GM23338 (cell line): Measurements from ENCODE around the gene CACNA2D1. TPM values are rescaled to one million over a fixed set of nuclear protein-coding genes. Genes with fewer than 3 reads are reported as not detected.

Experiments used
- ATAC-seq: fragments of 200-7000 bp; cut with Tn5 transposase; 3 replicates; pipeline ENCODE4 v1.9.1; 2020
- DNase-seq: peaks from one replicate; pipeline ENCODE4 v3.0.0-alpha.2; 2015; ENCODE audit warnings: low spot score
- H2AFZ ChIP-seq: fragments of 200-600 bp; sonication (generic); 2 replicates; pipeline ENCODE4 v1.8.0; 2016; ENCODE audit warnings: antibody characterized with exemption, mild to moderate bottlenecking, moderate library complexity
- H3F3A ChIP-seq: fragments of 200-600 bp; sonication (generic); replicated peaks from 2 replicates; pipeline ENCODE4 v1.8.0; 2017; ENCODE audit warnings: antibody characterized with exemption, mixed run types, low read depth
- H3K27ac ChIP-seq: fragments of 200-600 bp; sonication (generic); 2 replicates; pipeline ENCODE4 v1.6.1; 2016; ENCODE audit warnings: low read depth
- H3K27me3 ChIP-seq: fragments of 200-600 bp; sonication (generic); 2 replicates; pipeline ENCODE4 v1.8.0; 2016; ENCODE audit warnings: mild to moderate bottlenecking, mixed run types, moderate library complexity; ENCODE audit not compliant: insufficient read depth
- H3K36me3 ChIP-seq: fragments of 200-600 bp; sonication (generic); 2 replicates; pipeline ENCODE4 v1.8.0; 2016; ENCODE audit warnings: mild to moderate bottlenecking; ENCODE audit not compliant: insufficient read depth
- H3K4me1 ChIP-seq: fragments of 200-600 bp; sonication (generic); 2 replicates; pipeline ENCODE4 v1.8.0; 2016; ENCODE audit warnings: mild to moderate bottlenecking, moderate library complexity; ENCODE audit not compliant: insufficient read depth
- H3K4me2 ChIP-seq: fragments of 200-600 bp; sonication (generic); 2 replicates; pipeline ENCODE4 v1.7.1; 2017; ENCODE audit warnings: mixed run types
- H3K4me3 ChIP-seq: fragments of 200-600 bp; sonication (generic); 2 replicates; pipeline ENCODE4 v1.6.1; 2016; ENCODE audit warnings: mixed run types
- H3K79me2 ChIP-seq: fragments of 200-600 bp; sonication (generic); replicated peaks from 2 replicates; pipeline ENCODE4 v1.8.0; 2017; ENCODE audit warnings: mild to moderate bottlenecking; ENCODE audit not compliant: insufficient read depth
- H3K9me2 ChIP-seq: fragments of 200-600 bp; sonication (generic); 2 replicates; pipeline ENCODE4 v1.8.0; 2017; ENCODE audit not compliant: insufficient read depth
- H4K20me1 ChIP-seq: fragments of 200-600 bp; sonication (generic); replicated peaks from 2 replicates; pipeline ENCODE4 v1.8.0; 2017; ENCODE audit warnings: mild to moderate bottlenecking; ENCODE audit not compliant: insufficient read depth
- H3K27ac Mint-ChIP-seq: 2 replicates; pipeline ENCODE4 v1.8.0; 2020; ENCODE audit warnings: inconsistent platforms, mild to moderate bottlenecking, moderate library complexity, mixed read lengths
- H3K27me3 Mint-ChIP-seq: 3 replicates; pipeline ENCODE4 v1.8.0; 2022; ENCODE audit warnings: low read depth, mild to moderate bottlenecking, moderate library complexity, mixed read lengths, inconsistent platforms; ENCODE audit not compliant: insufficient read depth, poor library complexity
- H3K36me3 Mint-ChIP-seq: 3 replicates; pipeline ENCODE4 v1.8.0; 2021; ENCODE audit warnings: low read depth, mild to moderate bottlenecking, inconsistent platforms, moderate library complexity, mixed read lengths
- H3K4me1 Mint-ChIP-seq: 3 replicates; pipeline ENCODE4 v1.8.0; 2020; ENCODE audit warnings: mild to moderate bottlenecking, inconsistent platforms, mixed read lengths
- H3K4me3 Mint-ChIP-seq: 3 replicates; pipeline ENCODE4 v1.8.0; 2021; ENCODE audit warnings: moderate library complexity, mild to moderate bottlenecking, inconsistent platforms, mixed read lengths
- H3K9me3 Mint-ChIP-seq: 3 replicates; pipeline ENCODE4 v1.8.0; 2020; ENCODE audit warnings: moderate library complexity, mild to moderate bottlenecking, inconsistent platforms, mixed read lengths
- EZH2 ChIP-seq: fragments of 200-600 bp; sonication (generic); IDR thresholded peaks from one replicate; pipeline ENCODE4 v1.8.0; 2017; ENCODE audit warnings: antibody characterized with exemption, mild to moderate bottlenecking, low read depth; ENCODE audit not compliant: unreplicated experiment
- STAT1 ChIP-seq: IDR thresholded peaks from one replicate; pipeline ENCODE4 v1.6.1; 2016; ENCODE audit warnings: antibody characterized with exemption; ENCODE audit not compliant: unreplicated experiment
- ZNF114 ChIP-seq: fragments of 250-450 bp; sonication (Bioruptor Pico); IDR thresholded peaks from 2 replicates; pipeline ENCODE4 v1.5.0; 2020; ENCODE audit warnings: mild to moderate bottlenecking, moderate library complexity
- ZNF462 ChIP-seq: fragments of 250-450 bp; sonication (Bioruptor Pico); IDR thresholded peaks from 2 replicates; pipeline ENCODE4 v1.5.0; 2020; ENCODE audit warnings: mild to moderate bottlenecking, moderate library complexity
- polyA plus RNA-seq: library from polyadenylated mRNA; unstranded; fragments of >200 nt; fragmentation: Nextera tagmentation; extraction: Ambion mirVana; gene quantifications from 2 replicates; pipeline ENCODE4 v1.2.1, GENCODE V29; 2016
- total RNA-seq: library from RNA; depleted of rRNA; stranded (reverse); fragments of >200 nt; shearing (Covaris generic); gene quantifications from 2 replicates; pipeline ENCODE4 v1.2.3, GENCODE V29; 2014
- TF ChIP-seq, protein P1 (sequence below): IDR thresholded peaks from one replicate; pipeline ENCODE4 v1.6.1; 2018; ENCODE audit warnings: antibody characterized with exemption; ENCODE audit not compliant: unreplicated experiment

Gene CACNA2D1
- total and polyA plus RNA-seq, 2 experiments from 2014 or later = 7.0 to 20.4 TPM

GRCh38 chr7:82244947-82245517, 198.5 kb downstream of the CACNA2D1 start (continued):
- TF ChIP-seq ZNF462 (CRISPR knock-in tag) (no peak), EZH2 (no peak), STAT1 (no peak)
- TF ChIP-seq, protein P1, sequence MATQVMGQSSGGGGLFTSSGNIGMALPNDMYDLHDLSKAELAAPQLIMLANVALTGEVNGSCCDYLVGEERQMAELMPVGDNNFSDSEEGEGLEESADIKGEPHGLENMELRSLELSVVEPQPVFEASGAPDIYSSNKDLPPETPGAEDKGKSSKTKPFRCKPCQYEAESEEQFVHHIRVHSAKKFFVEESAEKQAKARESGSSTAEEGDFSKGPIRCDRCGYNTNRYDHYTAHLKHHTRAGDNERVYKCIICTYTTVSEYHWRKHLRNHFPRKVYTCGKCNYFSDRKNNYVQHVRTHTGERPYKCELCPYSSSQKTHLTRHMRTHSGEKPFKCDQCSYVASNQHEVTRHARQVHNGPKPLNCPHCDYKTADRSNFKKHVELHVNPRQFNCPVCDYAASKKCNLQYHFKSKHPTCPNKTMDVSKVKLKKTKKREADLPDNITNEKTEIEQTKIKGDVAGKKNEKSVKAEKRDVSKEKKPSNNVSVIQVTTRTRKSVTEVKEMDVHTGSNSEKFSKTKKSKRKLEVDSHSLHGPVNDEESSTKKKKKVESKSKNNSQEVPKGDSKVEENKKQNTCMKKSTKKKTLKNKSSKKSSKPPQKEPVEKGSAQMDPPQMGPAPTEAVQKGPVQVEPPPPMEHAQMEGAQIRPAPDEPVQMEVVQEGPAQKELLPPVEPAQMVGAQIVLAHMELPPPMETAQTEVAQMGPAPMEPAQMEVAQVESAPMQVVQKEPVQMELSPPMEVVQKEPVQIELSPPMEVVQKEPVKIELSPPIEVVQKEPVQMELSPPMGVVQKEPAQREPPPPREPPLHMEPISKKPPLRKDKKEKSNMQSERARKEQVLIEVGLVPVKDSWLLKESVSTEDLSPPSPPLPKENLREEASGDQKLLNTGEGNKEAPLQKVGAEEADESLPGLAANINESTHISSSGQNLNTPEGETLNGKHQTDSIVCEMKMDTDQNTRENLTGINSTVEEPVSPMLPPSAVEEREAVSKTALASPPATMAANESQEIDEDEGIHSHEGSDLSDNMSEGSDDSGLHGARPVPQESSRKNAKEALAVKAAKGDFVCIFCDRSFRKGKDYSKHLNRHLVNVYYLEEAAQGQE = no peak

GRCh38 chr7:82241356-82241755, 202.2 kb downstream of the CACNA2D1 start:
- H3K27me3 ChIP-seq = no peaks in the 10 kb centered on the region
- no peak overlapping the region for H2AFZ ChIP-seq
- no peak for ATAC-seq
- H3K79me2 ChIP-seq = no peaks in the 10 kb centered on the region
- no peaks in the 10 kb centered on the region for H4K20me1 ChIP-seq
- H3K9me2 ChIP-seq = no peaks in the 10 kb centered on the region
- no peak overlapping the region for H3K4me3 ChIP-seq
- H3K27ac Mint-ChIP-seq = no peak overlapping the region
- H3K36me3 ChIP-seq = no peaks in the 10 kb centered on the region
- H3K36me3 Mint-ChIP-seq = no peaks in the 10 kb centered on the region
- DNase-seq = no peak
- no peaks in the 10 kb centered on the region for H3K9me3 Mint-ChIP-seq
- no peak overlapping the region for H3K27ac ChIP-seq
- no peak overlapping the region for H3K4me3 Mint-ChIP-seq
- H3K27me3 Mint-ChIP-seq = no peaks in the 10 kb centered on the region
- no peaks in the 10 kb centered on the region for H3K4me1 ChIP-seq
- no peak overlapping the region for H3K4me2 ChIP-seq
- H3F3A ChIP-seq = no peaks in the 10 kb centered on the region
- peaks cover 9% of the 10 kb centered on the region for H3K4me1 Mint-ChIP-seq
- TF ChIP-seq ZNF114 (CRISPR knock-in tag) (no peak), ZNF462 (CRISPR knock-in tag) (no peak)
